Body of pancreas (tissue), 4 donors: ENCODE results near the gene EBF4.

Source experiments
- CTCF ChIP-seq, 7 experiments: fragments of 450-650 bp in 4 of 7; fragments of 200-600 bp in 3 of 7; sonication (generic) in 3 of 7; IDR thresholded peaks; one replicate each; pipeline ENCODE4 v1.5.1; 2016 to 2019; ENCODE audit warnings: antibody characterized with exemption in 7 of 7
- POLR2A ChIP-seq, 3 donors: fragments of 450-650 bp; IDR thresholded peaks; one replicate each; pipeline ENCODE4 v1.6.1; 2016; ENCODE audit warnings: antibody characterized with exemption in 3 of 3, mild to moderate bottlenecking in 2 of 3

- TF ChIP-seq CTCF (IDR thresholded peaks at IDR 0.05): no peak
- no peak for TF ChIP-seq POLR2A (IDR thresholded peaks at IDR 0.05)
Measured at GRCh38 chr20:2760952-2761305, 68.3 kb downstream of the EBF4 start.
